ENCODE results near the gene CEBPE. TPM values are rescaled to one million over a fixed set of nuclear protein-coding genes. Genes with fewer than 3 reads are reported as not detected.

The CEBPE gene
- total RNA-seq, 1 experiment from 2014 or later: not detected

- no TSS peak for BruUV-seq (replicated peaks)
- H3K4me3 Mint-ChIP-seq (ENCODE audit: unreplicated experiment): no peak overlapping the region
- no peaks in the 10 kb centered on the region for H3K9me3 Mint-ChIP-seq (ENCODE audit: unreplicated experiment)
- CTCF ChIA-PET: no interaction called here
- Histone ChIP-seq H3K9me3 (no peaks in the 10 kb centered on the region), H3K27me3 (replicated peaks; ENCODE audit: control insufficient read depth, insufficient read depth, low read length) (no peaks in the 10 kb centered on the region), H3K36me3 (ENCODE audit: control insufficient read depth, insufficient read depth, low read length) (no peaks in the 10 kb centered on the region), H3K4me3 (ENCODE audit: low read depth, low read length) (no peak overlapping the region), H3K4me1 (no peaks in the 10 kb centered on the region)
- POLR2A ChIA-PET: interaction anchor here (0.5 kb wide), 1 partner anchor 8 kb away, joined by 9 read pairs; no protein-coding TSS in a partner anchor
- H3K36me3 Mint-ChIP-seq (ENCODE audit: insufficient read depth, unreplicated experiment): no peaks in the 10 kb centered on the region
- H3K27ac Mint-ChIP-seq (ENCODE audit: unreplicated experiment): peak overlapping the region; percentile 1
- DNase-seq: no peak
- no peaks in the 10 kb centered on the region for H3K4me1 Mint-ChIP-seq (ENCODE audit: low read depth, unreplicated experiment)
- no peaks in the 10 kb centered on the region for H3K27me3 Mint-ChIP-seq (ENCODE audit: insufficient read depth, unreplicated experiment)
- no peak for TF ChIP-seq CTCF (IDR thresholded peaks at IDR 0.05; ENCODE audit: insufficient read depth in 1 of 2, low read depth in 1 of 2, low read length in 1 of 2, severe bottlenecking in 1 of 2, unreplicated experiment in 1 of 2)
- intact Hi-C loops (cut with micrococcal nuclease; ENCODE audit: unreplicated experiment): no loop called here
Observed at GRCh38 chr14:23136566-23137133, 17.6 kb upstream of the CEBPE start.

- intact Hi-C loops (cut with micrococcal nuclease; ENCODE audit: unreplicated experiment): no loop called here
- TF ChIP-seq CTCF (IDR thresholded peaks at IDR 0.05; ENCODE audit: insufficient read depth in 1 of 2, low read depth in 1 of 2, low read length in 1 of 2, severe bottlenecking in 1 of 2, unreplicated experiment in 1 of 2): no peak
- H3K4me1 Mint-ChIP-seq (ENCODE audit: low read depth, unreplicated experiment): no peaks in the 10 kb centered on the region
- CTCF ChIA-PET: no interaction called here
- no peak overlapping the region for H3K4me3 Mint-ChIP-seq (ENCODE audit: unreplicated experiment)
- no peaks in the 10 kb centered on the region for H3K9me3 ChIP-seq
- POLR2A ChIA-PET: no interaction called here
- no peaks in the 10 kb centered on the region for H3K27me3 ChIP-seq (replicated peaks; ENCODE audit: control insufficient read depth, insufficient read depth, low read length)
- no peaks in the 10 kb centered on the region for H3K27me3 Mint-ChIP-seq (ENCODE audit: insufficient read depth, unreplicated experiment)
- no peaks in the 10 kb centered on the region for H3K9me3 Mint-ChIP-seq (ENCODE audit: unreplicated experiment)
- no peak overlapping the region for H3K27ac Mint-ChIP-seq (ENCODE audit: unreplicated experiment)
- H3K4me3 ChIP-seq (ENCODE audit: low read depth, low read length): no peak overlapping the region
- H3K4me1 ChIP-seq: no peaks in the 10 kb centered on the region
- BruUV-seq (replicated peaks): no TSS peak
- H3K36me3 Mint-ChIP-seq (ENCODE audit: insufficient read depth, unreplicated experiment): no peaks in the 10 kb centered on the region
- no peak for DNase-seq
- no peaks in the 10 kb centered on the region for H3K36me3 ChIP-seq (ENCODE audit: control insufficient read depth, insufficient read depth, low read length)
Observed at GRCh38 chr14:23132970-23133369, 13.9 kb upstream of the CEBPE start.

- Histone ChIP-seq H3K4me1 (no peaks in the 10 kb centered on the region), H3K9me3 (no peaks in the 10 kb centered on the region), H3K36me3 (ENCODE audit: control insufficient read depth, insufficient read depth, low read length) (no peaks in the 10 kb centered on the region), H3K4me3 (ENCODE audit: low read depth, low read length) (no peak overlapping the region), H3K27me3 (replicated peaks; ENCODE audit: control insufficient read depth, insufficient read depth, low read length) (no peaks in the 10 kb centered on the region)
- Mint-ChIP-seq H3K9me3 (ENCODE audit: unreplicated experiment) (no peaks in the 10 kb centered on the region), H3K27ac (ENCODE audit: unreplicated experiment) (no peak overlapping the region), H3K36me3 (ENCODE audit: insufficient read depth, unreplicated experiment) (no peaks in the 10 kb centered on the region), H3K27me3 (ENCODE audit: insufficient read depth, unreplicated experiment) (no peaks in the 10 kb centered on the region), H3K4me3 (ENCODE audit: unreplicated experiment) (no peak overlapping the region), H3K4me1 (ENCODE audit: low read depth, unreplicated experiment) (no peaks in the 10 kb centered on the region)
- DNase-seq: no peak
- no peak for TF ChIP-seq CTCF (IDR thresholded peaks at IDR 0.05; ENCODE audit: insufficient read depth in 1 of 2, low read depth in 1 of 2, low read length in 1 of 2, severe bottlenecking in 1 of 2, unreplicated experiment in 1 of 2)
- CTCF ChIA-PET: no interaction called here
- intact Hi-C loops (cut with micrococcal nuclease; ENCODE audit: unreplicated experiment): no loop called here
- POLR2A ChIA-PET: no interaction called here
- no TSS peak for BruUV-seq (replicated peaks)
Observed at GRCh38 chr14:23131482-23131881, 12.4 kb upstream of the CEBPE start.
